Measurements from ENCODE around the gene KRT25. TPM values are rescaled to one million over a fixed set of nuclear protein-coding genes. Genes with fewer than 3 reads are reported as not detected.
A peak's percentile ranks its signal among the peaks of the same experiment; 100 is the strongest.

KRT25 gene
- total RNA-seq (2014; rRNA removed; shearing (Covaris generic)), result not detected in 2 replicates
- total RNA-seq (2022), result not detected in 2 replicates
- Bru-seq, nascent RNA, result not detected
- not detected for BruChase-seq, experiment 1, labeled RNA remaining after a 6-hour chase
- BruChase-seq, experiment 2, labeled RNA remaining after a 2-hour chase, result not detected
- long read RNA-seq, result 0 reads

- H4K20me1 ChIP-seq (ENCODE audit: insufficient read depth, low read length), result no peaks in the 10 kb centered on the region
- ChIA-PET POLR2A (interaction anchor here (0.6 kb wide), 1 partner anchor 28 kb away, joined by 3 read pairs; no protein-coding TSS in a partner anchor), CTCF (ENCODE audit: unreplicated experiment) (no interaction called here)
- H3K4me3 ChIP-seq (ENCODE audit: low read depth, low read length, poor library complexity, severe bottlenecking), result no peak within 1 kb of the TSS
- no peaks in the 10 kb centered on the region for H3K4me1 ChIP-seq (ENCODE audit: insufficient read depth, low read length, poor library complexity, severe bottlenecking)
- DNase-seq (ENCODE audit: low spot score), result no peak
- intact Hi-C loops (cut with micrococcal nuclease; ENCODE audit: unreplicated experiment), result no loop called here
- no peak within 1 kb of the TSS for H3K27ac ChIP-seq (ENCODE audit: low read depth, low read length, poor library complexity, severe bottlenecking)
- H2AFZ ChIP-seq (ENCODE audit: low read length), result no peak within 1 kb of the TSS
- TF ChIP-seq CTCF (conservative IDR thresholded peaks at IDR 0.05; ENCODE audit: low read length) (no peak), EZH2phosphoT487 (IDR thresholded peaks at IDR 0.05; ENCODE audit: borderline replicate concordance, low read depth, low read length) (no peak)
- BruUV-seq (replicated peaks), result no TSS peak
- H3K9me2 ChIP-seq (ENCODE audit: insufficient read depth, low read length), result no peaks in the 10 kb centered on the region
- no peaks in the 10 kb centered on the region for H3K36me3 ChIP-seq (ENCODE audit: insufficient read depth, low read length)
- no peaks in the 10 kb centered on the region for H3K79me2 ChIP-seq (ENCODE audit: insufficient read depth, low read depth, low read length)
- peaks cover 10% of the 10 kb centered on the region for H3K9me3 ChIP-seq (ENCODE audit: low read length)
- no peak within 1 kb of the TSS for H3K4me2 ChIP-seq (ENCODE audit: low read length)
Observed at GRCh38 chr17:40755231-40755630, at the start of gene KRT25. Gene KRT25, minus strand, starts transcription at chr17:40755331. Its CDS starts 60 bp downstream, at chr17:40755271.

GRCh38 chr17:40803617-40804082 is 48.5 kb upstream of the KRT25 start:
- DNase-seq (ENCODE audit: low spot score), result peak; percentile 62
- Histone ChIP-seq H3K27ac (ENCODE audit: low read depth, low read length, poor library complexity, severe bottlenecking) (no peak overlapping the region), H3K4me1 (ENCODE audit: insufficient read depth, low read length, poor library complexity, severe bottlenecking) (no peaks in the 10 kb centered on the region), H4K20me1 (ENCODE audit: insufficient read depth, low read length) (no peaks in the 10 kb centered on the region), H3K9me2 (ENCODE audit: insufficient read depth, low read length) (no peaks in the 10 kb centered on the region), H2AFZ (ENCODE audit: low read length) (no peak overlapping the region), H3K79me2 (ENCODE audit: insufficient read depth, low read depth, low read length) (no peaks in the 10 kb centered on the region), H3K9me3 (ENCODE audit: low read length) (no peaks in the 10 kb centered on the region), H3K4me3 (ENCODE audit: low read depth, low read length, poor library complexity, severe bottlenecking) (no peak overlapping the region), H3K36me3 (ENCODE audit: insufficient read depth, low read length) (no peaks in the 10 kb centered on the region), H3K4me2 (ENCODE audit: low read length) (no peak overlapping the region)
- TF ChIP-seq EZH2phosphoT487 (IDR thresholded peaks at IDR 0.05; ENCODE audit: borderline replicate concordance, low read depth, low read length) (no peak), CTCF (conservative IDR thresholded peaks at IDR 0.05; ENCODE audit: low read length) (peak; percentile 93)
- no TSS peak for BruUV-seq (replicated peaks)
- ChIA-PET CTCF (ENCODE audit: unreplicated experiment) (no interaction called here), POLR2A (no interaction called here)
- intact Hi-C loops (cut with micrococcal nuclease; ENCODE audit: unreplicated experiment), result loop anchor here (5.0 to 10.0 kb wide), 4 partner anchors 104 to 859 kb away; no protein-coding TSS in a partner anchor

- no peaks in the 10 kb centered on the region for H3K4me1 ChIP-seq (ENCODE audit: insufficient read depth, low read length, poor library complexity, severe bottlenecking)
- H3K36me3 ChIP-seq (ENCODE audit: insufficient read depth, low read length), result no peaks in the 10 kb centered on the region
- no peak overlapping the region for H3K4me2 ChIP-seq (ENCODE audit: low read length)
- intact Hi-C loops (cut with micrococcal nuclease; ENCODE audit: unreplicated experiment), result loop anchor here (5.0 to 10.0 kb wide), 4 partner anchors 106 to 861 kb away; no protein-coding TSS in a partner anchor
- ChIA-PET POLR2A (no interaction called here), CTCF (ENCODE audit: unreplicated experiment) (interaction anchor here (0.6 kb wide), 1 partner anchor 354 kb away, joined by 3 read pairs; no protein-coding TSS in a partner anchor)
- no peaks in the 10 kb centered on the region for H3K9me3 ChIP-seq (ENCODE audit: low read length)
- no peaks in the 10 kb centered on the region for H4K20me1 ChIP-seq (ENCODE audit: insufficient read depth, low read length)
- no TSS peak for BruUV-seq (replicated peaks)
- DNase-seq (ENCODE audit: low spot score), result no peak
- TF ChIP-seq EZH2phosphoT487 (IDR thresholded peaks at IDR 0.05; ENCODE audit: borderline replicate concordance, low read depth, low read length) (no peak), CTCF (conservative IDR thresholded peaks at IDR 0.05; ENCODE audit: low read length) (no peak)
- H3K9me2 ChIP-seq (ENCODE audit: insufficient read depth, low read length), result no peaks in the 10 kb centered on the region
- no peak overlapping the region for H3K27ac ChIP-seq (ENCODE audit: low read depth, low read length, poor library complexity, severe bottlenecking)
- H3K4me3 ChIP-seq (ENCODE audit: low read depth, low read length, poor library complexity, severe bottlenecking), result no peak overlapping the region
- no peaks in the 10 kb centered on the region for H3K79me2 ChIP-seq (ENCODE audit: insufficient read depth, low read depth, low read length)
- no peak overlapping the region for H2AFZ ChIP-seq (ENCODE audit: low read length)
Observed at GRCh38 chr17:40801157-40801556, 46.0 kb upstream of the KRT25 start.
